Right cardiac atrium (tissue), 5 donors: Measurements from ENCODE around the gene SLC35F3. TPM values are rescaled to one million over a fixed set of nuclear protein-coding genes. Genes with fewer than 3 reads are reported as not detected.

Experiments used
- ATAC-seq, 2 donors: fragments of 200-7000 bp; cut with Tn5 transposase; one replicate each; pipeline versions ENCODE4 v1.8.0 to v1.9.1; 2020; ENCODE audit warnings: moderate library complexity in 2 of 2, mild to moderate bottlenecking in 1 of 2
- DNase-seq, 3 donors: peaks; one replicate each; pipeline ENCODE4 v3.0.0-alpha.2; 2020
- H3K27ac ChIP-seq: one replicate; pipeline ENCODE4 v1.5.1; 2013; ENCODE audit warnings: mild to moderate bottlenecking, low read length, control low read depth, moderate library complexity
- H3K27me3 ChIP-seq: one replicate; pipeline ENCODE4 v1.6.1; 2013; ENCODE audit not compliant: control insufficient read depth, insufficient read depth
- H3K4me1 ChIP-seq: one replicate; pipeline ENCODE4 v1.6.1; 2013; ENCODE audit warnings: low read length; ENCODE audit not compliant: control insufficient read depth, insufficient read depth
- H3K4me3 ChIP-seq: one replicate; pipeline ENCODE4 v1.5.1; 2013; ENCODE audit warnings: low read length, control low read depth
- H3K9me3 ChIP-seq: one replicate; pipeline ENCODE4 v1.6.1; 2013; ENCODE audit warnings: low read length; ENCODE audit not compliant: control insufficient read depth
- WGBS: extraction: QIAGEN DNeasy Blood & Tissue Kit; methylation state at CpG from one replicate; pipeline ENCODE4 v1.1.7; 2013; 5-methylcytosine and 5-hydroxymethylcytosine counted together
- intact Hi-C, 4 donors: fragments of 100-400 bp; cut with DNase I; formaldehyde crosslinking; loops; one replicate each; pipeline versions ENCODE4 v1.11.0 to v1.14.0; 2022 to 2023
- polyA plus RNA-seq: library from polyadenylated mRNA; stranded (reverse); fragments of 200-250 nt; gene quantifications from one replicate; pipeline ENCODE4 v1.2.3, GENCODE V29; 2013
- total RNA-seq, 4 donors: library from RNA; stranded (reverse); fragmentation: NEBNext Ultra II Directional; extraction: Animal tissue kit (Norgen Biotek cat#: 25700); gene quantifications; one replicate each; pipeline ENCODE4 v1.2.1, GENCODE V29; 2021
- donor health status: healthy with polysubstance abuse.
- donor health status: DM: no; HTN: yes; CAD: no.
- donor health status: DM: no; HTN: no; CAD: no.
- donor health status: DM: no; HTN: yes; CAD: no; lungs with severe emphysema.
- donor health status: DM: yes; HTN: yes; CAD: no.

Gene SLC35F3
- total and polyA plus RNA-seq, 5 donors: 0.09 TPM; not detected in 4

DNA sequence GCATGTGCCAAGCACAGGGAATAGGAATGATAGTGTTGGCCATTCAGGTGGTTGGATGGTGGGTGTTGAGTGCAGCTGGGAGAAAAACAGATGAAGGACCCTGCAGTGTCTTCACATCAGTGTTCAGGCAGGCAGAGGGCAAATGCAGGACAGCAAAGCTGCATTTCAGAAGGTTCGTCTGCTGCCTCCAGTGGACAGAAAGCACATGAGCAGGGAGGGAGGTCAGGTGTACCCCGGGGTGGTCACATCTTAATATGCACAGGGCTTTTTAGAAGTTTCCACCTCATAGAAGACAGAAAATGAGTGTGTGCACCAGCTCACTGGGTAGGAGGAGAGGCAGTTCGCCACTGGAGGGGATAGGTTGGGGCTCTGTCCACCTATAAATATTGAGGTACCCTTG, 184.9 kb downstream of the SLC35F3 start:
- no peaks in the 10 kb centered on the region for H3K4me1 ChIP-seq
- no peak for ATAC-seq
- H3K9me3 ChIP-seq: peaks cover 3% of the 10 kb centered on the region
- WGBS: 66% methylated on average over 3 of the region's 3 CpGs
- H3K27me3 ChIP-seq: no peaks in the 10 kb centered on the region
- no peak overlapping the region for H3K4me3 ChIP-seq
- no peak for DNase-seq
- intact Hi-C loops: no loop called here
- H3K27ac ChIP-seq: no peak overlapping the region

DNA sequence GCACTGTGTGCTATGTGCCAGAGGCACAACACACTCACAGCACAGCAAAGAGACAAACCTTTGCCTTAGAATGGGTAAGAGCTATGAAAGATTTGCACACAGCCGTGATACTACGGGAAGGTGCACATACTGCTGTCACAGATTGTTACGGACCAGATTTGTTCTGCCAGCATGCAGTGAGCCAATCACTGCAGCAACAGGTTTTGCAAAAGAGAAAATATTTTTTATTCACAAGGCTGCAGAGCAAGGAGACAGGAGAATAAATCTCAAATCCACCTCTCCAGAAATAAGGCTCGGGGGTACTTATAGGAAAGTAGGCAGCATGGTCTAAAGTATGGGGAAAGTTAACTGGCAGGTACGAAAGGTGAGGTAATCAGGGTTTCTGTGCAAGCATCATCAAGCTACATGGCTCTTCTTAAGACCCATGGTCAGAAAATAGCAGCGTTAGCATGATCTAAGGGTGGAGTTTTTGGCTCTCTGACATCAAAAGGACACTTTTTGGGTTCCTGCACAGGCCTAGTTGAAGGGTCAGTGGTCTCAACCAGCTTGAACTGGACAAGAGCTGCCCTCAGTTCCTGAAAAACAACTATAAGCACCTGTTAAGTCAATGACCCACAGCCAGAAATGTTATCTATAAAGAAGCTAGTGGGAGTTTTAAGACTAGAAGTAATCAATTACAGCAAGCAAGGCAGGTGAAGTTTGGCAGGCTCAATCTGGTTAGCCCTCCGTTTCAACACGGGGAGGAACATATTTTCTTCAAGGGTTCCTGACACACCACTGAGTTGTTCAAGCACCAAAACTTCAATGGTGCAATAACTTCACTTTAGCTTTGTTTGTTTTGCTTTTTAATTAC, 186.0 kb downstream of the SLC35F3 start:
- DNase-seq (no peak), ATAC-seq (no peak)
- H3K4me3 ChIP-seq: no peak overlapping the region
- 88% methylated on average over 8 of the region's 8 CpGs for whole genome bisulfite sequencing
- H3K9me3 ChIP-seq: peaks cover 3% of the 10 kb centered on the region
- no peaks in the 10 kb centered on the region for H3K4me1 ChIP-seq
- H3K27ac ChIP-seq: no peak overlapping the region
- H3K27me3 ChIP-seq: no peaks in the 10 kb centered on the region
- intact Hi-C loops: no loop called here

DNA sequence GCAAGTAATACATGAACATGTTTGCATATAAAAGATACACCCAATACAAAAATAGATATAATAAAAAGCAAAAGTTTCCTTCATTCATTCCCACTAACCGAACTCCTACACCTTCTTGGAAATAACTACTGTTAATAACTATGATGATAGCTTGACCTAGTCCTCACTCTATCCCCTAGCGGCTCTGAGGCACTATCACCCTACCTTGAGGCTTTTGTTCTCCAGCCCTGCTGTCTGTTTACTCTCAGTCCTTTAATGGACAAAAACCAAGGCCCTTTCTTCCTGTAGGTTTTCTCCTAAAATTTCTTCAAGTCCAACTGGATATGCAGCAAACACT, 186.6 kb downstream of the SLC35F3 start:
- ATAC-seq (no peak), DNase-seq (no peak)
- WGBS: 92% methylated on average over 2 of the region's 2 CpGs
- peaks cover 3% of the 10 kb centered on the region for H3K9me3 ChIP-seq
- intact Hi-C loops: no loop called here
- no peak overlapping the region for H3K27ac ChIP-seq
- no peak overlapping the region for H3K4me3 ChIP-seq
- H3K4me1 ChIP-seq: no peaks in the 10 kb centered on the region
- H3K27me3 ChIP-seq: no peaks in the 10 kb centered on the region

DNA sequence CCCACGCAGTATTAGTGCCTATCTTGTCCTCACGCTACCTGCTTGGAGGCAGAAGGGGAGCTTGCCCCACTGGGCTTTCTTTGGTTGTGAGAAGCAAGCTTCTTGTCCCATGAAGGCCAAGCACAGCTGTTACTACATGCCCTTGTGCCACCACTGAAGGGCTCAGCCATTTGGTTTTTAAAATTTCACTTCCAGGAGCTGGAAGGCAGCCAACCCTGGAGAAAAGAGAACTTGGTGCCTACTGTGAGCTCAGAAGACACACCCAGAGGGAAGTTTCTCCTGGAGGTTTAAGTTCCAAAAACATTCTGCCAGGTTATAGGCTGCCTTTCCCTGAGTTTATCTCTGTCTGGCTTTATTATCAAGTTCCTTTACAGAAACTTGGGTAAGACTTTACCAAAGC, 187.4 kb downstream of the SLC35F3 start:
- intact Hi-C loops: no loop called here
- H3K9me3 ChIP-seq: peaks cover 3% of the 10 kb centered on the region
- no peak overlapping the region for H3K4me3 ChIP-seq
- 93% methylated on average over 2 of the region's 2 CpGs for WGBS
- DNase-seq (no peak), ATAC-seq (no peak)
- no peaks in the 10 kb centered on the region for H3K4me1 ChIP-seq
- H3K27ac ChIP-seq: no peak overlapping the region
- H3K27me3 ChIP-seq: no peaks in the 10 kb centered on the region

DNA sequence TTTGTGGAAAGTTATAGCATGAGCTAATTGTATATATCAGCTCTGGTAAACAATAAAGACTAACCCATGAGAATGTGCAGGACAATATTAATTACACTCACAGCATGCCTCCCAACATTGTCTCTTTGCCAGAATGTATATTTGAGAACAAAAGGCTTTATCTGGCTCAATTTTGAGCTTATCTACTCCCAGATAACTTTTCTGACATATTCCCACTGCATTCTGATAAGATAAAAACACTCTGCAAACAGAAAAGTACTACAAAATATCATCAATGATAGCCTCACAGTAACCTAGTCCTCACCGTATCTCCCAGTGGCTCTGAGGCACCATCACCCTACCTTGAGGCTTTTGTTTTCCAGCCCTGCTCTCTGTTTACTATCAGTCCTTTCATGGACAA, 188.6 kb downstream of the SLC35F3 start:
- no peaks in the 10 kb centered on the region for H3K27me3 ChIP-seq
- 32% methylated on average over 1 of the region's 1 CpG for WGBS
- no peak overlapping the region for H3K27ac ChIP-seq
- H3K4me1 ChIP-seq: no peaks in the 10 kb centered on the region
- DNase-seq: no peak
- no peak for ATAC-seq
- intact Hi-C loops: no loop called here
- H3K9me3 ChIP-seq: peaks cover 3% of the 10 kb centered on the region
- H3K4me3 ChIP-seq: no peak overlapping the region

DNA sequence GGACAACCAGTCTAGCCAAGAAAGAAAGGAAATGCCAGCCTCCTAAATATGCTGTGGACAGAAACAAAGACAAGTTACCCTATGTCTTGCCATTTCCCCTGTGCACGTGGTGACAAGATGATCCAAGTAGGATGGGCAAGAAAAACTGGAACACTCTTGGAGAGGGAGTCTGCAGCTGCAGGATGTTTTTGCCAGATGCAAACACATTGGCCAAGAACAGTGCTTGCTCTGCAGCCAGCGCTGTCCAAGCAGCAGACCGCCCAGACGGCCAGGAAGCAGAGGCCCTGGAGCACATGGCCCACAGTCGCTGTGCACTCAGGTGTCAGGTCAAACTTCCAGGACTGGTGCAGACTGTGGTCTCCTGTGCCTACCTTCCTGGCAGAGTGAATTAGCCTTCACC, 189.3 kb downstream of the SLC35F3 start:
- H3K9me3 ChIP-seq: peaks cover 3% of the 10 kb centered on the region
- 25% methylated on average over 5 of the region's 5 CpGs for WGBS
- no peak overlapping the region for H3K4me3 ChIP-seq
- ATAC-seq (peak; percentile 60 to 93), DNase-seq (peak; percentile 26 to 85 (median 71))
- no peaks in the 10 kb centered on the region for H3K27me3 ChIP-seq
- H3K27ac ChIP-seq: no peak overlapping the region
- intact Hi-C loops: no loop called here
- H3K4me1 ChIP-seq: no peaks in the 10 kb centered on the region

DNA sequence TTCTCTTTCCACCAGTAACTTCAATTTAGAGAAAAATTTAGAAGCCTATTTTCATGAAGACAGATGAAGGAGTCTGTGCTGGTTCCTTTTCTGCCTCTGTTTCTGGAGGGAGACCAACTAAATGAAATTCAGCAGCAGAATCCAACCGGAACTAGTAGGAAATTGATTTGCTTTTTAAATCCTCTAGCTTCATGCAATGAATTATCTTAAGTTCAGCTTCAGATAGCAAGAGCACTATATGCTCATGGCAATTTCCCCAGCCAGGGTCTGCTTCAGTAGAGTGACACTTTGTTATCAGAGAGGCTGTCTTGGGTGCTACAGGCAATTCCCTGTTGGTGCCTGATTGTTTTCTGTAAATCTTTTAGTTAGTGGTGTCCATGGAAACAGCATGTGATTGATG, 189.7 kb downstream of the SLC35F3 start:
- Histone ChIP-seq H3K4me3 (no peak overlapping the region), H3K27me3 (no peaks in the 10 kb centered on the region), H3K27ac (no peak overlapping the region), H3K9me3 (peaks cover 3% of the 10 kb centered on the region), H3K4me1 (no peaks in the 10 kb centered on the region)
- ATAC-seq (no peak), DNase-seq (no peak)
- intact Hi-C loops: no loop called here
- WGBS: 45% methylated on average over 1 of the region's 1 CpG

DNA sequence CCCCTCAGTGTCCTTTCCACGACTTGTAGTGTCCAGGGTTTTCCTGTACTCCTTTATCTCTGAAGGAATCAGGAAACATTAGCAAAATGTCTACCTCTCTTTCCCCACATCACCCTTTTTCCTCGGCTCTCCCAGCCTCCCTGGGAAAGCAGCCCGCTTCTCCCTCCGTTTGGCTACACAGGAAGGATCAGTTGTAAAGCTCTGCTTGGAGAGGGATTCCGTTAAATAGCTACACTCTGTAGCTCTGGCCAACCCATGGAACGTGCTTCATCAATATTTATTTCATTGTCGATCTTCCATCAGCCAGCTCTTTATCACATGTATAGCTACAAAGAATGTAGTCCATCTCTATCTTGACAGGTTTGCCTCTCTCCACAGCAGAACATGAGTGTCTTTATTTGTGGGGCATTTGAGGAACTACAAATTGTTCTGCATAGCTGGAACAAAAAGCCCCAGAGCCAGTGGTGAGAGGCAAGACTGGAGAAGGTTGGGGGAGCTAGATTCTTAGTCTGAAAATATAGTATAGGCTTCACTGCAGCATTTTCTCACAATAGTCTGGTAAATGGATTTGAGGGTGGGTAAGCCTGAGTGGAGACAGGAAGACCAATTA, 191.8 kb downstream of the SLC35F3 start:
- no peaks in the 10 kb centered on the region for H3K4me1 ChIP-seq
- DNase-seq (no peak), ATAC-seq (no peak)
- H3K27ac ChIP-seq: no peak overlapping the region
- intact Hi-C loops: no loop called here
- no peak overlapping the region for H3K4me3 ChIP-seq
- 49% methylated on average over 7 of the region's 7 CpGs for WGBS
- no peaks in the 10 kb centered on the region for H3K9me3 ChIP-seq
- no peaks in the 10 kb centered on the region for H3K27me3 ChIP-seq

DNA sequence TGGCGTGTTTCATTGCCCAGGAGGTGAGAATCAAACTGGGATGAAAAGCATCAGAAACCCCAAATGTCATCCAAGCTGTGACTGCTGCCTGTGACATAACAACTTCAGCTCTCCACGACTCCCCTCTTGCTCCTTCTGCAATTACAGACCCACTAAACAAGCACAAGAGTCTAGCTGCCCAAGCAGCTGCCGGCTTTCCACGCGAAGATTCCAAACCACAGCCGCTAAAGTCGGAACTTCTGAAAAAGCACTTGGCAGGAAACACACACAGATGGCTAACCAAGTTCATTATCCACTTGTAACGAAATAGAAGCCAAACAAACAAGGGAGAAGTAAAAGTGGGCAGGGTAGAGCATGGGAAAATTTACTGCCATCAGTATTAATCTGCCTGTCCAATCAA, 198.1 kb downstream of the SLC35F3 start:
- Histone ChIP-seq H3K27me3 (no peaks in the 10 kb centered on the region), H3K27ac (no peak overlapping the region), H3K9me3 (no peaks in the 10 kb centered on the region), H3K4me1 (no peaks in the 10 kb centered on the region), H3K4me3 (no peak overlapping the region)
- DNase-seq (no peak), ATAC-seq (no peak)
- 40% methylated on average over 8 of the region's 8 CpGs for WGBS
- intact Hi-C loops: no loop called here

DNA sequence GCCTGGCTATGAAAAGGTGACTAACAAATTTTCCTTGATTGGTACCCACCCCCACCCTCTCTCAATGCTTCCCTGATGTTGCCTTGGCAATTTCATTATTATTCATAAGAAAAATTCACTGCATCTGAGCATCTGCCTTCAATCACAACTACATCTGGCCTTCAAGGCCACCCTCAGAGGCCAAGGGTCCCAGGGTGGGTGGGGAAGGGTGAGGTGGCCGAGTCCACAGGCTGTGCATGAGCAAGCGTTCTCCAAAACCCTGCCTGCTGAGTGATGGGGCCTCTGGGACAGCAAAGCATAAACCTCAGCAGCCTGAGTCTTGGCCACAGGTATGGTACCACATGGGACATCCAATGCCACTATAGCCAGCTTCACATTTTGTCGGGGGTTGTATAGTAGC, 198.7 kb downstream of the SLC35F3 start:
- Histone ChIP-seq H3K27me3 (no peaks in the 10 kb centered on the region), H3K27ac (no peak overlapping the region), H3K4me3 (no peak overlapping the region), H3K4me1 (no peaks in the 10 kb centered on the region), H3K9me3 (no peaks in the 10 kb centered on the region)
- intact Hi-C loops: no loop called here
- 75% methylated on average over 3 of the region's 3 CpGs for WGBS
- DNase-seq (no peak), ATAC-seq (no peak)

DNA sequence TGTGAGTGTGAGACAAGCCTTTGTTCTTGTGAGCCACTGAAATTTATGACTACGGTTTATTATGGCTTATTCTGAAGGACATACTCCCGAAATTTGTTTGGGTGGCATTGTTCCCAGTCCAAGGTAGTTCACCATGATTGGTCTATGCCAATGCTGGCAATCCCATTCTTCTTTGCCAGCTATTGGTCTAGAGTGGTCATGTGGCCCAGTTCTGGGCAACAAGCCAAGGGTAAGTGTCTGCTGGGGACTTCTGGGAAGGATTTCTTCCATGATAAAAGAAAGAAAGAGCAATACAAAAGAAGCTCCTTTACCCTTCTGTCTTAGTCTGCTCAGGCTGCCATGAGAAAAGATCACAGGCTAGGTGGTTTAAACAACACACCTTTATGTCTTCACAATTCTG, 201.6 kb downstream of the SLC35F3 start:
- no peaks in the 10 kb centered on the region for H3K9me3 ChIP-seq
- H3K27ac ChIP-seq: no peak overlapping the region
- no peak overlapping the region for H3K4me3 ChIP-seq
- intact Hi-C loops: no loop called here
- no peak for DNase-seq
- H3K27me3 ChIP-seq: no peaks in the 10 kb centered on the region
- no peaks in the 10 kb centered on the region for H3K4me1 ChIP-seq
- whole genome bisulfite sequencing: 82% methylated on average over 2 of the region's 2 CpGs
- no peak for ATAC-seq
